B cell (primary cell): ENCODE data around the gene KARS1.

Experiments used
- CTCF ChIP-seq: fragments of 200-600 bp; IDR thresholded peaks from one replicate; pipeline ENCODE4 v1.8.0; 2022; ENCODE audit warnings: antibody characterized with exemption, mild to moderate bottlenecking
- EZH2 ChIP-seq: IDR thresholded peaks from 2 replicates; pipeline ENCODE4 v1.6.1; 2012; ENCODE audit warnings: borderline replicate concordance, low read depth, mild to moderate bottlenecking, moderate library complexity, low read length; ENCODE audit not compliant: insufficient read depth, poor library complexity, severe bottlenecking

GRCh38 chr16:75660726-75661302 lies 13.3 kb upstream of the KARS1 start:
- TF ChIP-seq CTCF (no peak), EZH2 (no peak)
